ENCODE results near the gene MEGF6. TPM values are rescaled to one million over a fixed set of nuclear protein-coding genes. Genes with fewer than 3 reads are reported as not detected.

MEGF6 gene
- total and polyA plus RNA-seq, 9 of the 15 experiments (the other 6 are each of a cell fraction or from before 2014, with no cell fraction given) = 0.03 to 1.7 (median 0.24) TPM; not detected in 3

GRCh38 chr1:3521426-3521825, 89.9 kb downstream of the MEGF6 start:
- TF ChIP-seq ESRRA (IDR thresholded peaks at IDR 0.05; ENCODE audit: borderline replicate concordance, low read depth) (no peak), ILF3 (IDR thresholded peaks at IDR 0.05; ENCODE audit: borderline replicate concordance) (no peak), STAG1 (CRISPR knock-in tag; IDR thresholded peaks at IDR 0.05; ENCODE audit: borderline replicate concordance) (no peak), NKRF (IDR thresholded peaks at IDR 0.05; ENCODE audit: borderline replicate concordance) (no peak), RERE (CRISPR knock-in tag; IDR thresholded peaks at IDR 0.05; ENCODE audit: borderline replicate concordance) (no peak), DNMT1 (IDR thresholded peaks at IDR 0.05) (no peak)
- H2AFZ ChIP-seq (ENCODE audit: low read depth, low read length) = no peak overlapping the region
- H3K9me1 ChIP-seq (ENCODE audit: control insufficient read depth, insufficient read depth, low read length) = no peaks in the 10 kb centered on the region
- no peak overlapping the region for H3K4me2 ChIP-seq (ENCODE audit: insufficient read depth, low read length)
- in situ Hi-C loops (cut with MboI) (no loop called here), intact Hi-C loops (cut with micrococcal nuclease) (no loop called here)
- H3K4me3 ChIP-seq = no peak overlapping the region
- peaks cover 5% of the 10 kb centered on the region for H4K20me1 ChIP-seq (replicated peaks; ENCODE audit: control insufficient read depth, insufficient read depth, low read length)
- no peak overlapping the region for H3K27ac ChIP-seq (ENCODE audit: extremely low read depth, low read depth, low read length)
- FAIRE-seq (no peak), DNase-seq (ENCODE audit: extremely low read depth in 1 of 4, low spot score in 3 of 4) (no peak), ATAC-seq (no peak)
- no peak overlapping the region for H3K9ac ChIP-seq (ENCODE audit: insufficient read depth in 1 of 2, low read depth in 2 of 2, low read length in 2 of 2)
- H3K9me3 ChIP-seq (replicated peaks; ENCODE audit: control insufficient read depth, insufficient read depth, low read depth, low read length) = no peaks in the 10 kb centered on the region; the same call in 1 of the 2 replicates
- no TSS peak for BruUV-seq (replicated peaks)
- ChIA-PET POLR2A (interaction anchor here (0.6 to 0.7 kb wide), 3 partner anchors 21 to 132 kb away, joined by 3 read pairs; no protein-coding TSS in a partner anchor), CTCF (ENCODE audit: low intra/inter-chr PET ratio) (no interaction called here)
- H3K4me1 ChIP-seq (replicated peaks in 1 of 2; ENCODE audit: control insufficient read depth in 2 of 2, insufficient read depth in 2 of 2, low read length in 2 of 2) = peaks cover 0 to 42% of the 10 kb centered on the region in 2 experiments; a peak in 2 of 5 replicates
- no peaks in the 10 kb centered on the region for H3K79me2 ChIP-seq (ENCODE audit: control insufficient read depth, insufficient read depth, low read length)
- 3% methylated on average over 13 of the region's 16 CpGs for WGBS (ENCODE audit: insufficient coverage, low coverage, missing lambda C conversion rate)
- H3K27me3 ChIP-seq (ENCODE audit: control insufficient read depth in 2 of 2, insufficient read depth in 2 of 2, low read length in 2 of 2) = peaks cover 13 to 68% of the 10 kb centered on the region in 2 experiments; a peak in 3 of 5 replicates
- no peaks in the 10 kb centered on the region for H3K36me3 ChIP-seq (ENCODE audit: control insufficient read depth, insufficient read depth, low read length)

Measured in K562 (cell line).